Measurements from ENCODE around the gene EXOSC10. TPM values are rescaled to one million over a fixed set of nuclear protein-coding genes. Genes with fewer than 3 reads are reported as not detected.
A peak's percentile ranks its signal among the peaks of the same experiment; 100 is the strongest.
"Not testable (repeated sequence)": the region's sequence is repeated elsewhere in the genome, so short reads cannot be mapped to it uniquely, and the experiment has no call there.

The EXOSC10 gene
- total RNA-seq, 1 experiment from 2014 or later, result 93.1 TPM

DNA sequence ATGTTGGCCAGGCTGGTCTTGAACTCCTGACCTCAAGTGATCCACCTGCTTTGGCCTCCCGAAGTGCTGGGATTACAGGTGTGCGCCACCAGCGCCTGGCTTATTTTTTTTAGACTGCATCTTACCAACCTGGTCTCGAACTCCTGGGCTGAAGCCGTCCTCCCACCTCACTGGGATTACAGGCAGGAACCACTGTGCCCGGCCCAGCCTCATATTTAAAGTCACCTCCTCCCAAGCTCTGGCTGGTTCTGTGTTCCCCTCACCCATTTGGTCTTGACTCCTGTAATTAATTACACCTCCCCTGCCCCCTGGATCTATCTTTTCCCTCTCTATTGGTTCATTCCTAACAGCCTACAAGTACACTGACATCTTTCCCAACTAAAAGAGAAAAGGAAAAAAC is 1.7 kb upstream of the EXOSC10 start:
- no peak for DNase-seq (ENCODE audit: low read depth, low spot score)
- ChIA-PET CTCF (interaction anchor here (0.7 kb wide), 1 partner anchor 31 kb away, joined by 4 read pairs; no protein-coding TSS in a partner anchor), POLR2A (no interaction called here)
- no peak for ATAC-seq
- Histone ChIP-seq H3K27ac (ENCODE audit: low read length) (no peak overlapping the region), H3K4me3 (ENCODE audit: low read depth in 2 of 2, low read length in 2 of 2) (no peak overlapping the region), H3K27me3 (ENCODE audit: control insufficient read depth, insufficient read depth, low read length) (no peaks in the 10 kb centered on the region), H3K4me1 (ENCODE audit: control insufficient read depth, insufficient read depth, low read length) (peaks cover 7% of the 10 kb centered on the region), H3K36me3 (ENCODE audit: control insufficient read depth, insufficient read depth, low read length) (peaks cover 11% of the 10 kb centered on the region), H3K9me3 (ENCODE audit: control insufficient read depth, insufficient read depth, low read depth, low read length) (no peaks in the 10 kb centered on the region)
- BruUV-seq (replicated peaks), result no TSS peak
- intact Hi-C loops (cut with micrococcal nuclease; ENCODE audit: unreplicated experiment) (no loop called here), in situ Hi-C loops (cut with HindIII; ENCODE audit: low pct_unique_long_range_greater_than_20kb, low sequenced_read_pairs) (no loop called here)
- no peak for TF ChIP-seq REST (IDR thresholded peaks at IDR 0.05; ENCODE audit: insufficient read depth in 1 of 2, low read depth in 2 of 2, low read length in 1 of 2)
- TF ChIP-seq TCF7L2 (IDR thresholded peaks at IDR 0.05; ENCODE audit: low read depth, low read length), result no peak
- TF ChIP-seq POLR2AphosphoS5 (IDR thresholded peaks at IDR 0.05; ENCODE audit: low read depth, low read length), result no peak
- TF ChIP-seq CTCF (IDR thresholded peaks at IDR 0.05), result no peak
- TF ChIP-seq SIN3A (IDR thresholded peaks at IDR 0.05; ENCODE audit: borderline replicate concordance, insufficient read depth, low read depth, low read length), result no peak

DNA sequence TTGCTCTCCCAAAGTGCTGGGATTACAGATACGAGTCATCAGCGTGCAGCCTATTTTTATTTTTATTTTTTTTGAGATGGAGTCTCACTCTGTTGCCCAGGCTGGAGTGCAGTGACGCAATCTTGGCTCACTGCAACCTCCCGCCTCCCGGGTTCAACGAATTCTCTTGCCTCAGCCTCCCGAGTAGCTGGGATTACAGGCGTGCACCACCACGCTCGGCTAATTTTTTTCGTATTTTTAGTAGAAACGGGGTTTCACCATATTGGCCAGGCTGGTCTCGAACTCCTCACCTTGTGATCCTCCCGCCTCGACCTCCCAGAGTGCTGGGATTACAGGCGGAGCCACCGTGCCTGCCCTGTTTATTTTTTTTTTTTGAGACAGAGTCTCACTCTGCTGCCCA is 1.1 kb upstream of the EXOSC10 start:
- POLR2A ChIA-PET; BruUV-seq (replicated peaks); intact Hi-C loops (cut with micrococcal nuclease; ENCODE audit: unreplicated experiment); H3K27ac ChIP-seq (ENCODE audit: low read length); H3K4me3 ChIP-seq (ENCODE audit: low read depth in 2 of 2, low read length in 2 of 2); H3K9me3 ChIP-seq (ENCODE audit: control insufficient read depth, insufficient read depth, low read depth, low read length); H3K27me3 ChIP-seq (ENCODE audit: control insufficient read depth, insufficient read depth, low read length); DNase-seq (ENCODE audit: low read depth, low spot score); H3K36me3 ChIP-seq (ENCODE audit: control insufficient read depth, insufficient read depth, low read length); H3K4me1 ChIP-seq (ENCODE audit: control insufficient read depth, insufficient read depth, low read length); in situ Hi-C loops (cut with HindIII; ENCODE audit: low pct_unique_long_range_greater_than_20kb, low sequenced_read_pairs); ATAC-seq: not testable (repeated sequence)
- CTCF ChIA-PET, result interaction anchor here (0.7 kb wide), 1 partner anchor 31 kb away, joined by 4 read pairs; no protein-coding TSS in a partner anchor

DNA sequence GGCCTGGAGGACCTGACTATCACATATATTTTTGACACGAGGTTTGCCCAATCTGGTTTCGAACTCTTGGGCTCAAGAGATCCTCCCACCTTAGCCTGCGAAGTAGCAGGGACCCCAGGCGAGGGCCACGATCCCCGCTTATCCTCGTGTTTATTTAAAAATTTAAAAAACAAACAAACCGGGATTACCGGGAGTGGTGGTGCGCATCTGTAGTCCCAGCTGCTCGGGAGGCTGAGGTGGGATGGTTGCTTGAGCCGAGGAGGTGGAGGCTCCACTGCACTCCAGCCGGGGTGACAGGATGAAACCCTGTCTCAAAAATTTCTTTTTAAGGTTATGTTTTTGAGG is 452 bp upstream of the EXOSC10 start:
- POLR2A ChIA-PET, result no interaction called here
- no peaks in the 10 kb centered on the region for H3K27me3 ChIP-seq (ENCODE audit: control insufficient read depth, insufficient read depth, low read length)
- TSS peak; percentile 99 for BruUV-seq (replicated peaks)
- intact Hi-C loops (cut with micrococcal nuclease; ENCODE audit: unreplicated experiment) (no loop called here), in situ Hi-C loops (cut with HindIII; ENCODE audit: low pct_unique_long_range_greater_than_20kb, low sequenced_read_pairs) (no loop called here)
- CTCF ChIA-PET, result interaction anchor here (1.5 kb wide), 1 partner anchor 63 kb away, joined by 4 read pairs; no protein-coding TSS in a partner anchor
- H3K36me3 ChIP-seq (ENCODE audit: control insufficient read depth, insufficient read depth, low read length), result peaks cover 13% of the 10 kb centered on the region
- peak overlapping the region; percentile 97 for H3K27ac ChIP-seq (ENCODE audit: low read length)
- no peak for ATAC-seq
- H3K9me3 ChIP-seq (ENCODE audit: control insufficient read depth, insufficient read depth, low read depth, low read length), result no peaks in the 10 kb centered on the region
- no peak for TF ChIP-seq TCF7L2 (IDR thresholded peaks at IDR 0.05; ENCODE audit: low read depth, low read length)
- no peak for TF ChIP-seq REST (IDR thresholded peaks at IDR 0.05; ENCODE audit: insufficient read depth in 1 of 2, low read depth in 2 of 2, low read length in 1 of 2)
- no peak for TF ChIP-seq SIN3A (IDR thresholded peaks at IDR 0.05; ENCODE audit: borderline replicate concordance, insufficient read depth, low read depth, low read length)
- no peak for TF ChIP-seq CTCF (IDR thresholded peaks at IDR 0.05)
- no peak for TF ChIP-seq POLR2AphosphoS5 (IDR thresholded peaks at IDR 0.05; ENCODE audit: low read depth, low read length)
- no peak for DNase-seq (ENCODE audit: low read depth, low spot score)
- H3K4me1 ChIP-seq (ENCODE audit: control insufficient read depth, insufficient read depth, low read length), result peaks cover 7% of the 10 kb centered on the region
- peak overlapping the region; percentile 82 for H3K4me3 ChIP-seq (ENCODE audit: low read depth in 2 of 2, low read length in 2 of 2)
